ENCODE results near the gene PPP2R5D. TPM values are rescaled to one million over a fixed set of nuclear protein-coding genes. Genes with fewer than 3 reads are reported as not detected.

PPP2R5D gene
- total RNA-seq, 3 donors from 2014 or later (not counting 1 experiment from before 2014, with no cell fraction given), result 30.5 to 49.1 (median 40.1) TPM

DNA sequence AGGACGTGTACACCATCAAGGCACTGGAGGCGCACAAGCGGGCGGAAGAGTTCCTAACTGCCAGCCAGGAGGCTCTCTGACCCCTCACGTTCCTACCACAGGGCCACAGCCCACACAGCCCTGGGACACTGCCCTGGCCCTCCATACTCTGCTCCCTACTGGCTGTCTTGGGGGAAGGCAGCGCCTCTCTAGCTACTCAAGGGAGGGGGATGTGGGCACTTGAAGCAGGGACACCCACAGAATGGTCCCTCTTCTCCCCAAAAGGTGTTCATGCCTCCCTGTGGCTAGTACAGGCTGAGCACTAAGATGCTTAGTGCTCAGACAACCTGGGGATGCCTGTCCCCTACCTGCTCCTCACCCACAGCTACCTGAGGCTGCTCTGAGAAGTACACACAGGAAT lies 26.8 kb downstream of the PPP2R5D start:
- Mint-ChIP-seq H3K27ac (peak overlapping the region in 1 of 2 donors; percentile 93), H3K27me3 (ENCODE audit: low read depth in 2 of 2) (no peaks in the 10 kb centered on the region), H3K4me3 (no peak overlapping the region), H3K9me3 (no peaks in the 10 kb centered on the region), H3K4me1 (peaks cover 26 to 43% of the 10 kb centered on the region in 2 donors), H3K36me3 (no peaks in the 10 kb centered on the region)
- 91% methylated on average over 6 of the region's 6 CpGs for WGBS (ENCODE audit: insufficient coverage)
- peaks cover 33% of the 10 kb centered on the region for H3K4me1 ChIP-seq (ENCODE audit: control insufficient read depth, insufficient read depth, low read length)
- H3K27me3 ChIP-seq (ENCODE audit: control insufficient read depth, insufficient read depth, low read length), result no peaks in the 10 kb centered on the region
- DNase-seq, result no peak
- no peak overlapping the region for H3K27ac ChIP-seq (ENCODE audit: low read length)
- ATAC-seq, result no peak
- H3K9me3 ChIP-seq (ENCODE audit: control insufficient read depth, insufficient read depth, low read length), result no peaks in the 10 kb centered on the region
- TF ChIP-seq, protein P1, sequence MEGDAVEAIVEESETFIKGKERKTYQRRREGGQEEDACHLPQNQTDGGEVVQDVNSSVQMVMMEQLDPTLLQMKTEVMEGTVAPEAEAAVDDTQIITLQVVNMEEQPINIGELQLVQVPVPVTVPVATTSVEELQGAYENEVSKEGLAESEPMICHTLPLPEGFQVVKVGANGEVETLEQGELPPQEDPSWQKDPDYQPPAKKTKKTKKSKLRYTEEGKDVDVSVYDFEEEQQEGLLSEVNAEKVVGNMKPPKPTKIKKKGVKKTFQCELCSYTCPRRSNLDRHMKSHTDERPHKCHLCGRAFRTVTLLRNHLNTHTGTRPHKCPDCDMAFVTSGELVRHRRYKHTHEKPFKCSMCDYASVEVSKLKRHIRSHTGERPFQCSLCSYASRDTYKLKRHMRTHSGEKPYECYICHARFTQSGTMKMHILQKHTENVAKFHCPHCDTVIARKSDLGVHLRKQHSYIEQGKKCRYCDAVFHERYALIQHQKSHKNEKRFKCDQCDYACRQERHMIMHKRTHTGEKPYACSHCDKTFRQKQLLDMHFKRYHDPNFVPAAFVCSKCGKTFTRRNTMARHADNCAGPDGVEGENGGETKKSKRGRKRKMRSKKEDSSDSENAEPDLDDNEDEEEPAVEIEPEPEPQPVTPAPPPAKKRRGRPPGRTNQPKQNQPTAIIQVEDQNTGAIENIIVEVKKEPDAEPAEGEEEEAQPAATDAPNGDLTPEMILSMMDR (IDR thresholded peaks at IDR 0.05), result no peak
- peaks cover 50% of the 10 kb centered on the region for H3K36me3 ChIP-seq (ENCODE audit: control insufficient read depth, insufficient read depth, low read length)
- intact Hi-C loops (cut with micrococcal nuclease), result no loop called here
- H3K4me3 ChIP-seq (ENCODE audit: low read length), result no peak overlapping the region

DNA sequence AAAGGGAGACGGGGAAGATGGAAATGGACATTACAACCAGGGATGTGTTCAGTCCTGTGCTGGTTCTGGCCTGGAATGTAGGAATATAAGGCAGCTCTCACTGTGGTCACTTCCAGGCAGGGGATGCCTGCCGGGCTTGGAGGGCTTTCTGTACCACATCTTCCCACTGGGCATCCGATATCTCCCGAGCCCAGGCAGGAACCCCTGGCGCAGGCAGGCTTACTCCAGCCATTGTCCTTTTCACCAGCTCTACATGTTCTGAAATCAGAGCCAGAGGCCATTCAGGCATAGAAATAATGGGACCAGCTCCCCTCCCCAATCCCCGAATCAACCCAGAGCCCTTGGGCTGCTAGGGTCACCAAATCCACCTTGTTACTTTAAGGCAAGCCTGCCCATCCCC lies 28.0 kb downstream of the PPP2R5D start:
- Histone ChIP-seq H3K4me1 (ENCODE audit: control insufficient read depth, insufficient read depth, low read length) (peaks cover 40% of the 10 kb centered on the region), H3K36me3 (ENCODE audit: control insufficient read depth, insufficient read depth, low read length) (peaks cover 45% of the 10 kb centered on the region), H3K27me3 (ENCODE audit: control insufficient read depth, insufficient read depth, low read length) (no peaks in the 10 kb centered on the region), H3K27ac (ENCODE audit: low read length) (no peak overlapping the region), H3K4me3 (ENCODE audit: low read length) (no peak overlapping the region), H3K9me3 (ENCODE audit: control insufficient read depth, insufficient read depth, low read length) (no peaks in the 10 kb centered on the region)
- H3K4me1 Mint-ChIP-seq, result peaks cover 30 to 54% of the 10 kb centered on the region in 2 donors
- no peaks in the 10 kb centered on the region for H3K36me3 Mint-ChIP-seq
- H3K4me3 Mint-ChIP-seq, result peak overlapping the region; percentile 49
- no peak for ATAC-seq
- intact Hi-C loops (cut with micrococcal nuclease), result no loop called here
- WGBS (ENCODE audit: insufficient coverage), result 95% methylated on average over 6 of the region's 6 CpGs
- H3K27ac Mint-ChIP-seq, result peak overlapping the region; percentile 87 to 93
- H3K27me3 Mint-ChIP-seq (ENCODE audit: low read depth in 2 of 2), result no peaks in the 10 kb centered on the region
- H3K9me3 Mint-ChIP-seq, result no peaks in the 10 kb centered on the region
- TF ChIP-seq, protein P1 (IDR thresholded peaks at IDR 0.05), result no peak
- no peak for DNase-seq

DNA sequence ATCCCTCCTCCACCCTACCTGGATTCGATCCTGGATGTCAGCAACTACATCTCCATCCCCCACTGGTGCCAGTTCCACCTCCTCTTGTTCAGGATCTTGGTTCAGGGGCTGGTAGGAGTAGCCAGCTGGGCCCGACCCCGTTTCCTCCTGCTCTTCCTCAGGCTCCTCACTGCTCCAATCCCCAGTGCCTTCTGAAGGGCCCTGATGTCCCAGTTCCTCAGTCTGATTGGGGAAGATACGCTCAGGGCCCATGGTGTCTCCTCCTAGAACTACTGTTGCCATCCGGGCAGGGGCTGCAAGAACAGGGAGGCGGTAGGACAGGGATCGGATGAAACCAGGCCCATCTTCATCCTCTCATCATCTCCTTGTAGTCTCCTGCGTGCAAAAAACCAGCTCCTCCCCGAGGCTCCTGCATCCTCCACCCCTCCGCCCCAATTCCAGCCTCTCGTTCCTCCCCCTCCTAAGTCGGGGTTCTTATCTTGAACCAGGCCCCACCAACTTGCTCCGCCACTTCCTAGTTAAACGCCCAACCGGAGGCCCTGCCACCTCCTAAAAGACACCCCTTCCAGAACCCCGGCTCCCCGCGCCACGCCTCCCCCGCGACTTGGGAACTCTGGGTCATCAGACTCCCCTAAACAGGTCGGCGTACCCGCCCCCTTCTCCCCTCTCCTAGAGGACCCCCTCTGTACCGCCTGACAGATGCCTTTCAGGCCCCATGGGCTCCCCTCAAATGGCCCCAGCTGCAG lies 28.9 kb downstream of the PPP2R5D start:
- DNase-seq, result no peak

More for the DNA sequence above, 28.9 kb downstream of the PPP2R5D start:
- Histone ChIP-seq H3K9me3 (ENCODE audit: control insufficient read depth, insufficient read depth, low read length) (no peaks in the 10 kb centered on the region), H3K4me3 (ENCODE audit: low read length) (peak overlapping the region; percentile 78), H3K27ac (ENCODE audit: low read length) (peak overlapping the region; percentile 22), H3K36me3 (ENCODE audit: control insufficient read depth, insufficient read depth, low read length) (peaks cover 44% of the 10 kb centered on the region), H3K4me1 (ENCODE audit: control insufficient read depth, insufficient read depth, low read length) (peaks cover 40% of the 10 kb centered on the region), H3K27me3 (ENCODE audit: control insufficient read depth, insufficient read depth, low read length) (no peaks in the 10 kb centered on the region)
- intact Hi-C loops (cut with micrococcal nuclease), result no loop called here
- TF ChIP-seq, protein P1 (IDR thresholded peaks at IDR 0.05), result no peak
- ATAC-seq, result no peak
- H3K4me3 Mint-ChIP-seq, result peak overlapping the region; percentile 97
- 6% methylated on average over 25 of the region's 25 CpGs for WGBS (ENCODE audit: insufficient coverage)
- H3K27ac Mint-ChIP-seq, result peak overlapping the region; percentile 87 to 93
- H3K36me3 Mint-ChIP-seq, result no peaks in the 10 kb centered on the region
- no peaks in the 10 kb centered on the region for H3K27me3 Mint-ChIP-seq (ENCODE audit: low read depth in 2 of 2)
- no peaks in the 10 kb centered on the region for H3K9me3 Mint-ChIP-seq
- H3K4me1 Mint-ChIP-seq, result peaks cover 36 to 59% of the 10 kb centered on the region in 2 donors
